Stimulated activated CD4-positive, alpha-beta T cell treated with anti-CD3 and anti-CD28 coated beads, TNF-alpha, amount 100 ng/mL, for 1 hour (primary cell): Measurements from ENCODE around the gene LRRFIP2.
"Not testable (repeated sequence)": the region's sequence is repeated elsewhere in the genome, so short reads cannot be mapped to it uniquely, and the experiment has no call there.

Experiments
- DNase-seq, 3 donors: peaks; one replicate each; pipeline ENCODE4 v3.0.0-alpha.2; 2020; ENCODE audit warnings: low read depth in 3 of 3, low spot score in 1 of 3

Gene LRRFIP2

GRCh38 chr3:37146927-37147326 lies 27.5 kb downstream of the LRRFIP2 start:
- DNase-seq = not testable (repeated sequence)

GRCh38 chr3:37145611-37146010 lies 28.8 kb downstream of the LRRFIP2 start:
- DNase-seq = no peak

GRCh38 chr3:37144806-37145205 lies 29.6 kb downstream of the LRRFIP2 start:
- DNase-seq = no peak

- no peak for DNase-seq
Observed at GRCh38 chr3:37143821-37144220, 30.6 kb downstream of the LRRFIP2 start.

GRCh38 chr3:37141676-37142075 lies 32.7 kb downstream of the LRRFIP2 start:
- no peak for DNase-seq

GRCh38 chr3:37140899-37141541 lies 33.4 kb downstream of the LRRFIP2 start:
- no peak for DNase-seq

GRCh38 chr3:37139567-37140052 lies 34.8 kb downstream of the LRRFIP2 start:
- DNase-seq = no peak

GRCh38 chr3:37138816-37139215 lies 35.6 kb downstream of the LRRFIP2 start:
- DNase-seq = no peak

- DNase-seq = no peak
Observed at GRCh38 chr3:37137516-37137915, 36.9 kb downstream of the LRRFIP2 start.

GRCh38 chr3:37136067-37136466 lies 38.3 kb downstream of the LRRFIP2 start:
- no peak for DNase-seq

GRCh38 chr3:37135561-37135960 lies 38.8 kb downstream of the LRRFIP2 start:
- DNase-seq = no peak

GRCh38 chr3:37132334-37132733 lies 42.0 kb downstream of the LRRFIP2 start:
- no peak for DNase-seq

- DNase-seq = no peak
Observed at GRCh38 chr3:37131860-37132144, 42.6 kb downstream of the LRRFIP2 start.

- DNase-seq = no peak
Observed at GRCh38 chr3:37130984-37131859, 43.2 kb downstream of the LRRFIP2 start.

GRCh38 chr3:37130448-37130847 lies 43.9 kb downstream of the LRRFIP2 start:
- no peak for DNase-seq

GRCh38 chr3:37129871-37130270 lies 44.5 kb downstream of the LRRFIP2 start:
- DNase-seq = no peak

- no peak for DNase-seq
Observed at GRCh38 chr3:37127340-37127739, 47.0 kb downstream of the LRRFIP2 start.

GRCh38 chr3:37126856-37127255 lies 47.5 kb downstream of the LRRFIP2 start:
- no peak for DNase-seq

GRCh38 chr3:37125195-37126073 lies 48.9 kb downstream of the LRRFIP2 start:
- no peak for DNase-seq

- no peak for DNase-seq
Observed at GRCh38 chr3:37124435-37124834, 49.9 kb downstream of the LRRFIP2 start.

- no peak for DNase-seq
Observed at GRCh38 chr3:37123292-37123691, 51.1 kb downstream of the LRRFIP2 start.

GRCh38 chr3:37122069-37122468 lies 52.3 kb downstream of the LRRFIP2 start:
- not testable (repeated sequence) for DNase-seq
